HepG2 (cell line): ENCODE measurements around the gene SV2A. TPM values are rescaled to one million over a fixed set of nuclear protein-coding genes. Genes with fewer than 3 reads are reported as not detected.

Experiments used
- ATAC-seq: fragments of 200-7000 bp; cut with Tn5 transposase; 3 replicates; pipeline ENCODE4 v1.9.1; 2020; ENCODE audit warnings: mild to moderate bottlenecking, moderate library complexity
- BruUV-seq: library from RNA; stranded (reverse); fragments of 400-500 nt; replicated peaks from 2 replicates; lab custom pipeline; 2021; lab: Mats Ljungman, UMichigan
- CTCF ChIA-PET: fragments of 300-600 bp; formaldehyde crosslinking; extraction: SDS; loops from one replicate; lab custom pipeline; 2021; ENCODE audit warnings: low total read pairs, inconsistent platforms, low intra/inter-chr PET ratio; lab: Yijun Ruan, JAX
- POLR2A ChIA-PET: fragments of 350-600 bp; sonication (Branson Sonifier 250); formaldehyde crosslinking; loops from one replicate; lab custom pipeline; 2020; ENCODE audit warnings: antibody characterized with exemption, inconsistent platforms; lab: Yijun Ruan, JAX
- DNase-seq: peaks from one replicate; pipeline ENCODE4 v3.0.0-alpha.2; 2015; ENCODE audit warnings: low spot score
- FAIRE-seq: peaks from 3 replicates; lab custom pipeline; 2011; peaks lifted over from hg19 to GRCh38; lab: Jason Lieb, UNC
- H2AFZ ChIP-seq: one replicate; pipeline ENCODE4 v1.6.1; 2011; ENCODE audit warnings: low read length, inconsistent platforms
- H3K27ac ChIP-seq: fragments of 300-600 bp; 3 replicates; pipeline ENCODE4 v1.8.0; 2011; ENCODE audit warnings: mixed run types, mild to moderate bottlenecking, mixed read lengths, low read length, inconsistent platforms; ENCODE audit not compliant: insufficient read depth; ENCODE audit errors: extremely low read length
- H3K27me3 ChIP-seq, 2 experiments: fragments of 200-600 bp in 1 of 2; 2 replicates in 1 of 2; 3 replicates in 1 of 2; pipeline versions ENCODE4 v1.6.0 to v1.8.0; 2011; ENCODE audit warnings: low read length in 2 of 2, mild to moderate bottlenecking in 2 of 2, moderate library complexity in 2 of 2, inconsistent platforms in 1 of 2; ENCODE audit not compliant: insufficient read depth in 2 of 2, control insufficient read depth in 1 of 2
- H3K36me3 ChIP-seq, 2 experiments: fragments of 200-600 bp in 1 of 2; replicated peaks in 1 of 2; 2 replicates in 1 of 2; 3 replicates in 1 of 2; pipeline versions ENCODE4 v1.5.1 to v1.8.0; 2011; ENCODE audit warnings: low read length in 2 of 2, inconsistent platforms in 1 of 2; ENCODE audit not compliant: insufficient read depth in 2 of 2, control insufficient read depth in 1 of 2
- H3K4me1 ChIP-seq: 2 replicates; pipeline ENCODE4 v1.5.1; 2012; ENCODE audit warnings: low read length, inconsistent platforms; ENCODE audit not compliant: insufficient read depth
- H3K4me2 ChIP-seq: 2 replicates; pipeline ENCODE4 v1.6.0; 2011; ENCODE audit warnings: low read depth, low read length, inconsistent platforms
- H3K4me3 ChIP-seq, 3 experiments: fragments of 200-600 bp in 1 of 3; sonication (generic), shearing (Covaris generic) in 1 of 3; replicated peaks in 1 of 3; 2 replicates each; pipeline ENCODE4 v1.5.1; 2011 to 2016; ENCODE audit warnings: low read length in 3 of 3, inconsistent platforms in 2 of 3, low read depth in 2 of 3, mild to moderate bottlenecking in 2 of 3, control low read depth in 1 of 3, mixed read lengths in 1 of 3; ENCODE audit not compliant: insufficient read depth in 1 of 3
- H3K79me2 ChIP-seq: one replicate; pipeline ENCODE4 v1.6.1; 2011; ENCODE audit warnings: low read length, inconsistent platforms; ENCODE audit not compliant: insufficient read depth
- H3K9ac ChIP-seq: 2 replicates; pipeline ENCODE4 v1.6.0; 2011; ENCODE audit warnings: mild to moderate bottlenecking, low read depth, low read length, inconsistent platforms; ENCODE audit not compliant: insufficient read depth
- H3K9me3 ChIP-seq: 2 replicates; pipeline ENCODE4 v1.5.1; 2012; ENCODE audit warnings: mild to moderate bottlenecking, low read length
- H4K20me1 ChIP-seq: 2 replicates; pipeline ENCODE4 v1.6.0; 2011; ENCODE audit warnings: inconsistent platforms, mild to moderate bottlenecking, low read length, moderate library complexity; ENCODE audit not compliant: insufficient read depth
- GRHL1 ChIP-seq: sonication (generic); formaldehyde crosslinking; conservative IDR thresholded peaks from 2 replicates; pipeline ENCODE4 v1.8.0; 2022; ENCODE audit warnings: missing genetic modification reagents
- NKX3-1 ChIP-seq: sonication (generic); formaldehyde crosslinking; IDR thresholded peaks from 2 replicates; pipeline ENCODE4 v1.5.0; 2020; ENCODE audit warnings: missing genetic modification reagents
- SMYD3 ChIP-seq: sonication (generic); formaldehyde crosslinking; IDR thresholded peaks from 2 replicates; pipeline ENCODE4 v1.8.1; 2023; ENCODE audit warnings: mild to moderate bottlenecking, missing genetic modification reagents
- ZNF232 ChIP-seq: sonication (generic); formaldehyde crosslinking; IDR thresholded peaks from 2 replicates; pipeline ENCODE4 v1.4.0; 2020; ENCODE audit warnings: missing genetic modification reagents, borderline replicate concordance
- ZNF282 ChIP-seq: fragments of 450-650 bp; IDR thresholded peaks from 2 replicates; pipeline ENCODE4 v1.6.1; 2018; ENCODE audit not compliant: partially characterized antibody
- ZNF501 ChIP-seq: sonication (generic); formaldehyde crosslinking; IDR thresholded peaks from 2 replicates; pipeline ENCODE4 v1.5.1; 2020; ENCODE audit warnings: mild to moderate bottlenecking, moderate library complexity, missing genetic modification reagents
- ZNF512B ChIP-seq: sonication (generic); formaldehyde crosslinking; IDR thresholded peaks from 2 replicates; pipeline ENCODE4 v1.5.1; 2020; ENCODE audit warnings: missing genetic modification reagents, mild to moderate bottlenecking, borderline replicate concordance
- ZNF615 ChIP-seq: sonication (generic); formaldehyde crosslinking; IDR thresholded peaks from 2 replicates; pipeline ENCODE4 v1.5.0; 2020; ENCODE audit warnings: mild to moderate bottlenecking, missing genetic modification reagents, borderline replicate concordance
- WGBS: methylation state at CpG from one replicate; pipeline ENCODE4 v1.1.6; 2017; ENCODE audit warnings: low lambda C conversion rate; 5-methylcytosine and 5-hydroxymethylcytosine counted together
- in situ Hi-C: cut with HindIII; loops from 2 replicates; pipeline ENCODE4 v1.10.0; 2017; ENCODE audit warnings: low pct_unique_long_range_greater_than_20kb; ENCODE audit not compliant: extremely low pct_ligation_motif_present
- intact Hi-C: fragments of 100-400 bp; cut with micrococcal nuclease; formaldehyde crosslinking; loops from one replicate; pipeline ENCODE4 v1.10.0; 2022; ENCODE audit not compliant: unreplicated experiment
- polyA plus RNA-seq, 8 experiments: library from polyadenylated mRNA; depleted of rRNA in 3 of 8; stranded (reverse) in 7 of 8; unstranded in 1 of 8; fragments of >200 nt; fragmentation: Illumina TruSeq in 4 of 8; extraction: Trizol in 4 of 8; gene quantifications; 2 replicates each; pipeline versions ENCODE4 v1.2.1 to v1.2.3, GENCODE V29; 2011 to 2016; ENCODE audit warnings: low read depth in 4 of 8, missing spikeins in 1 of 8, mixed read lengths in 1 of 8; ENCODE audit not compliant: insufficient read depth in 1 of 8
- total RNA-seq, 5 experiments: library from RNA; depleted of rRNA; stranded (reverse); fragments of >200 nt; fragmentation: Illumina TruSeq; extraction: Trizol; gene quantifications; 2 replicates each; pipeline ENCODE4 v1.2.3, GENCODE V29; 2016; ENCODE audit warnings: low read depth in 1 of 5
- TF ChIP-seq, protein P1 (sequence below): sonication (generic); formaldehyde crosslinking; IDR thresholded peaks from 2 replicates; pipeline ENCODE4 v1.5.1; 2020; ENCODE audit warnings: missing genetic modification reagents, mild to moderate bottlenecking, borderline replicate concordance

Gene SV2A
- total and polyA plus RNA-seq, 2 of the 13 experiments (the other 11 are each of a cell fraction or from before 2014, with no cell fraction given): 0.84 to 1.9 TPM

- TF ChIP-seq ZNF512B (CRISPR knock-in tag): no peak
- TF ChIP-seq ZNF232 (CRISPR knock-in tag): no peak
- no peak for TF ChIP-seq ZNF501 (CRISPR knock-in tag)
These were observed 13.7 kb upstream of the SV2A start (continued) for GRCh38 chr1:149931212-149931790.

DNA sequence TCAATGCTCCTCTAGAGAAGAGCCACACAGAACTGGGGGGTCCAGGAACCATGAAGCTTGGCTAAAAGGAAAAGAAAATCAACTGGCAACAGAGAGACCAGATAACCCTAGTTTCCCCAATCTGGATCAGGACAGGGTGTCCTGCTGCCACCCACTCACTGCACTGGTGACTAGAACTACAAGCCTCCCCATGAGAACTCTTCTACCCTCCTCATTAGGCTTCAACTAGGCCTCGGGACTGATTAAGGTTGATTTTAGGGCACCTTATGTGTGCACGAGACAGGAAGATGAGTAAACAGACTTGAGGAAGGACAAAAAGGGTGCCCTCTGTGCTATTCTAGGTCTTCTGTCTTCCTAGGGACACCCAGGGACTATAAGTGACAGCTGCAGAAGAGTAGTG is 12.2 kb upstream of the SV2A start:
- no peak for TF ChIP-seq SMYD3
- no peak for TF ChIP-seq NKX3-1 (CRISPR knock-in tag)
- TF ChIP-seq ZNF615: no peak
- TF ChIP-seq, protein P1, sequence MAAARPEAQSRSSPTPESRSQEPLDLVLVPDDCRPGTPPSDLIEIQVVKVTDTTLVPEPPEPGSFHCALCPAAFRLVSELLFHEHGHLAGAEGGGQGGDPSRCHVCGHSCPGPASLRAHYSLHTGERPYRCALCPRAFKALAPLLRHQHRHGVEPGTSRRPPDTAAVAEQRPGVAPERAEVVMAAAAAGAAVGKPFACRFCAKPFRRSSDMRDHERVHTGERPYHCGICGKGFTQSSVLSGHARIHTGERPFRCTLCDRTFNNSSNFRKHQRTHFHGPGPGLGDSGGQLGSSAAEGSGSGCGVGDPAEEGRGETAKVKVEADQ (CRISPR knock-in tag): no peak
- TF ChIP-seq ZNF282: no peak
- no peak for TF ChIP-seq GRHL1 (CRISPR knock-in tag)
- no peaks in the 10 kb centered on the region for H3K9me3 ChIP-seq
- H3K4me2 ChIP-seq: no peak overlapping the region
- H3K36me3 ChIP-seq: peaks cover 2 to 16% of the 10 kb centered on the region in 2 experiments; a peak in 3 of 5 replicates
- intact Hi-C loops: no loop called here
- in situ Hi-C loops: no loop called here
- no TSS peak for BruUV-seq
- no peak overlapping the region for H3K4me3 ChIP-seq
- H2AFZ ChIP-seq: no peak overlapping the region
- H4K20me1 ChIP-seq: 0 out of 2 replicates have a peak, but pooled peaks cover 3% of the 10 kb centered on the region
- DNase-seq: no peak
- no peak for FAIRE-seq
- H3K9ac ChIP-seq: no peak overlapping the region
- ChIA-PET CTCF (no interaction called here), POLR2A (interaction anchor here (2.2 kb wide), 1 partner anchor 43 kb away, joined by 27 read pairs; a partner anchor contains a TSS)
- WGBS: 87% methylated on average over 2 of the region's 2 CpGs
- H3K27ac ChIP-seq: no peak overlapping the region
- H3K79me2 ChIP-seq: peaks cover 17% of the 10 kb centered on the region
- ATAC-seq: no peak
- peaks cover 30% of the 10 kb centered on the region for H3K4me1 ChIP-seq
- H3K27me3 ChIP-seq: no peaks in the 10 kb centered on the region; a peak in 1 of 5 replicates
